Measurements from ENCODE around the gene EBNA1BP2.
"Not testable (repeated sequence)": the region's sequence is repeated elsewhere in the genome, so short reads cannot be mapped to it uniquely, and the experiment has no call there.

Gene EBNA1BP2

GRCh38 chr1:43171876-43172526 is at the start of gene EBNA1BP2, which contains the start of gene CFAP57:
EBNA1BP2 (minus strand) TSS chr1:43172290; CDS start chr1:43172118, 172 bp downstream.
CFAP57 (plus strand) TSS chr1:43172330; CDS start chr1:43172754, 424 bp downstream.
- DNase-seq (ENCODE audit: low read depth), result peak; percentile 90

- no peak for DNase-seq (ENCODE audit: low read depth)
Observed at GRCh38 chr1:43221797-43222196, 49.7 kb upstream of the EBNA1BP2 start.

GRCh38 chr1:43220905-43221778 is 49.1 kb upstream of the EBNA1BP2 start:
- no peak for DNase-seq (ENCODE audit: low read depth)

GRCh38 chr1:43217747-43218146 is 45.7 kb upstream of the EBNA1BP2 start:
- no peak for DNase-seq (ENCODE audit: low read depth)

- DNase-seq (ENCODE audit: low read depth), result peak; percentile 33
Observed at GRCh38 chr1:43214501-43215444, 42.7 kb upstream of the EBNA1BP2 start.

- not testable (repeated sequence) for DNase-seq (ENCODE audit: low read depth)
Observed at GRCh38 chr1:43208277-43208676, 36.2 kb upstream of the EBNA1BP2 start.

GRCh38 chr1:43207229-43207853 is 35.3 kb upstream of the EBNA1BP2 start:
- DNase-seq (ENCODE audit: low read depth), result no peak

- peak; percentile 42 for DNase-seq (ENCODE audit: low read depth)
Observed at GRCh38 chr1:43206600-43207228, 34.6 kb upstream of the EBNA1BP2 start.

- peak; percentile 29 for DNase-seq (ENCODE audit: low read depth)
Observed at GRCh38 chr1:43205671-43206070, 33.6 kb upstream of the EBNA1BP2 start.

GRCh38 chr1:43204394-43204793 is 32.3 kb upstream of the EBNA1BP2 start:
- DNase-seq (ENCODE audit: low read depth), result no peak

- no peak for DNase-seq (ENCODE audit: low read depth)
Observed at GRCh38 chr1:43203859-43204258, 31.8 kb upstream of the EBNA1BP2 start.

- DNase-seq (ENCODE audit: low read depth), result no peak
Observed at GRCh38 chr1:43199093-43199726, 27.1 kb upstream of the EBNA1BP2 start.

GRCh38 chr1:43197343-43198127 is 25.4 kb upstream of the EBNA1BP2 start:
- no peak for DNase-seq (ENCODE audit: low read depth)

- DNase-seq (ENCODE audit: low read depth), result no peak
Observed at GRCh38 chr1:43194509-43194908, 22.4 kb upstream of the EBNA1BP2 start.

GRCh38 chr1:43188106-43188505 is 16.0 kb upstream of the EBNA1BP2 start:
- no peak for DNase-seq (ENCODE audit: low read depth)

GRCh38 chr1:43184995-43185394 is 12.9 kb upstream of the EBNA1BP2 start:
- DNase-seq (ENCODE audit: low read depth), result no peak

GRCh38 chr1:43184388-43184787 is 12.3 kb upstream of the EBNA1BP2 start:
- no peak for DNase-seq (ENCODE audit: low read depth)

- DNase-seq (ENCODE audit: low read depth), result no peak
Observed at GRCh38 chr1:43177691-43178090, 5.6 kb upstream of the EBNA1BP2 start.

- DNase-seq (ENCODE audit: low read depth), result no peak
Observed at GRCh38 chr1:43174873-43175272, 2.8 kb upstream of the EBNA1BP2 start.

GRCh38 chr1:43172527-43172972 is 460 bp upstream of the EBNA1BP2 start:
- peak; percentile 54 for DNase-seq (ENCODE audit: low read depth)
